GM12891 (cell line): ENCODE measurements around the gene GTF3C4.

ENCODE experiments used
- DNase-seq: peaks from one replicate; pipeline ENCODE4 v3.0.0; 2011; ENCODE audit warnings: low spot score; ENCODE audit not compliant: insufficient read length
- FAIRE-seq: peaks from 2 replicates; lab custom pipeline; 2011; peaks lifted over from hg19 to GRCh38; lab: Jason Lieb, UNC
- PAX5 ChIP-seq: IDR thresholded peaks from 2 replicates; pipeline ENCODE4 v1.6.1; 2011; ENCODE audit warnings: low read length, moderate library complexity, mild to moderate bottlenecking; ENCODE audit not compliant: insufficient read depth, severe bottlenecking
- POLR2A ChIP-seq: IDR thresholded peaks from 2 replicates; pipeline ENCODE4 v1.6.1; 2011; ENCODE audit warnings: low read depth, low read length, control low read depth
- POLR2AphosphoS5 ChIP-seq: IDR thresholded peaks from 2 replicates; pipeline ENCODE4 v1.6.1; 2011; ENCODE audit warnings: low read depth, low read length, control low read depth
- POU2F2 ChIP-seq: IDR thresholded peaks from 2 replicates; pipeline ENCODE4 v1.6.1; 2011; ENCODE audit warnings: low read depth, mild to moderate bottlenecking, control low read depth, low read length, moderate library complexity
- SPI1 ChIP-seq: IDR thresholded peaks from 2 replicates; pipeline ENCODE4 v1.6.1; 2011; ENCODE audit warnings: low read depth, low read length, control low read depth
- TAF1 ChIP-seq: IDR thresholded peaks from 2 replicates; pipeline ENCODE4 v1.6.1; 2011; ENCODE audit warnings: low read depth, low read length, control low read depth

GTF3C4 gene

GRCh38 chr9:132742821-132743311 is 72.6 kb downstream of the GTF3C4 start:
- FAIRE-seq (no peak), DNase-seq (no peak)
- TF ChIP-seq POLR2AphosphoS5 (no peak), POU2F2 (no peak), PAX5 (no peak), SPI1 (no peak), POLR2A (no peak), TAF1 (no peak)

- no peak for DNase-seq
- FAIRE-seq: no peak
- no peak for TF ChIP-seq POU2F2
- no peak for TF ChIP-seq POLR2A
- no peak for TF ChIP-seq POLR2AphosphoS5
- no peak for TF ChIP-seq TAF1
- TF ChIP-seq SPI1: no peak
- no peak for TF ChIP-seq PAX5
Measured at GRCh38 chr9:132743931-132744479, 73.7 kb downstream of the GTF3C4 start.
